ENCODE measurements around the gene MACROD2. TPM values are rescaled to one million over a fixed set of nuclear protein-coding genes. Genes with fewer than 3 reads are reported as not detected.

MACROD2 gene
- total RNA-seq, 1 donor from 2014 or later = 0.40 TPM

- no peak for DNase-seq (ENCODE audit: low read depth in 2 of 2)
Observed at GRCh38 chr20:14522595-14522994, 527.3 kb downstream of the MACROD2 start.

GRCh38 chr20:14523090-14523489, 527.8 kb downstream of the MACROD2 start:
- no peak for DNase-seq (ENCODE audit: low read depth in 2 of 2)

GRCh38 chr20:14525426-14525825, 530.1 kb downstream of the MACROD2 start:
- DNase-seq (ENCODE audit: low read depth in 2 of 2) = no peak

- no peak for DNase-seq (ENCODE audit: low read depth in 2 of 2)
Observed at GRCh38 chr20:14526891-14527290, 531.6 kb downstream of the MACROD2 start.

GRCh38 chr20:14531786-14532185, 536.5 kb downstream of the MACROD2 start:
- DNase-seq (ENCODE audit: low read depth in 2 of 2) = no peak

- DNase-seq (ENCODE audit: low read depth in 2 of 2) = no peak
Observed at GRCh38 chr20:14536738-14537137, 541.4 kb downstream of the MACROD2 start.

- no peak for DNase-seq (ENCODE audit: low read depth in 2 of 2)
Observed at GRCh38 chr20:14538433-14538832, 543.1 kb downstream of the MACROD2 start.

- no peak for DNase-seq (ENCODE audit: low read depth in 2 of 2)
Observed at GRCh38 chr20:14543040-14543439, 547.7 kb downstream of the MACROD2 start.

GRCh38 chr20:14544688-14545087, 549.4 kb downstream of the MACROD2 start:
- no peak for DNase-seq (ENCODE audit: low read depth in 2 of 2)

- DNase-seq (ENCODE audit: low read depth in 2 of 2) = no peak
Observed at GRCh38 chr20:14550655-14551054, 555.3 kb downstream of the MACROD2 start.

- no peak for DNase-seq (ENCODE audit: low read depth in 2 of 2)
Observed at GRCh38 chr20:14553774-14554534, 558.6 kb downstream of the MACROD2 start.

- DNase-seq (ENCODE audit: low read depth in 2 of 2) = no peak
Observed at GRCh38 chr20:14555676-14556075, 560.4 kb downstream of the MACROD2 start.

- no peak for DNase-seq (ENCODE audit: low read depth in 2 of 2)
Observed at GRCh38 chr20:14556206-14556605, 560.9 kb downstream of the MACROD2 start.

GRCh38 chr20:14559612-14560011, 564.3 kb downstream of the MACROD2 start:
- no peak for DNase-seq (ENCODE audit: low read depth in 2 of 2)

GRCh38 chr20:14561741-14562221, 566.5 kb downstream of the MACROD2 start:
- DNase-seq (ENCODE audit: low read depth in 2 of 2) = no peak

GRCh38 chr20:14562981-14563380, 567.7 kb downstream of the MACROD2 start:
- no peak for DNase-seq (ENCODE audit: low read depth in 2 of 2)

- DNase-seq (ENCODE audit: low read depth in 2 of 2) = no peak
Observed at GRCh38 chr20:14566505-14566904, 571.2 kb downstream of the MACROD2 start.

GRCh38 chr20:14568225-14568624, 572.9 kb downstream of the MACROD2 start:
- no peak for DNase-seq (ENCODE audit: low read depth in 2 of 2)

- no peak for DNase-seq (ENCODE audit: low read depth in 2 of 2)
Observed at GRCh38 chr20:14568701-14569100, 573.4 kb downstream of the MACROD2 start.

- DNase-seq (ENCODE audit: low read depth in 2 of 2) = no peak
Observed at GRCh38 chr20:14569641-14570040, 574.3 kb downstream of the MACROD2 start.

GRCh38 chr20:14570811-14571210, 575.5 kb downstream of the MACROD2 start:
- no peak for DNase-seq (ENCODE audit: low read depth in 2 of 2)

GRCh38 chr20:14573676-14574075, 578.4 kb downstream of the MACROD2 start:
- DNase-seq (ENCODE audit: low read depth in 2 of 2) = no peak

GRCh38 chr20:14576196-14576877, 581.0 kb downstream of the MACROD2 start:
- DNase-seq (ENCODE audit: low read depth in 2 of 2) = no peak

Data from lung microvascular endothelial cell (primary cell).